NCI-H1930 (cell line): ENCODE data around the gene BHMT.
"Not testable (repeated sequence)": the region's sequence is repeated elsewhere in the genome, so short reads cannot be mapped to it uniquely, and the experiment has no call there.

Source experiments
- DNase-seq, 2 experiments: peaks; one replicate each; lab custom pipeline; 2025; lab: John Stamatoyannopoulos, UW

Gene BHMT

DNA sequence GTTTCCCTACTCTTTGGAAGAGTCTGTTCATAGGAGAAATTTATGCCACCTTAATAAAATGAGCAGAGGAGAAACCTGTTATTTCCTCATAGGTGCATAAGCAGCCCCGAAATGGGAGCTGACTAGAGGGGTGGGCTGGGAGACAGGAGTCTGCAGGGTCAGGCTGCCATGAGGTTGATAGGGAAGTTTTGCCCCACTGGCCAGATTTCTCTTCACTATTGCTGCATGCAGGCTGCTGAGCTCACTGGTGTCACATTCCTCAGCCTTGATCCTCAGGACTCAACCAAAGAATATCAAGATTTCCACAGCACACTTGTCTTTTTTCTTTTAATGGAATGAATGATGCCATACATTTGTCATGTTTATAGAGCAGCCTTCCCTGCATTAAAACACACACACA lies 60.7 kb downstream of the BHMT start:
- no peak for DNase-seq

DNA sequence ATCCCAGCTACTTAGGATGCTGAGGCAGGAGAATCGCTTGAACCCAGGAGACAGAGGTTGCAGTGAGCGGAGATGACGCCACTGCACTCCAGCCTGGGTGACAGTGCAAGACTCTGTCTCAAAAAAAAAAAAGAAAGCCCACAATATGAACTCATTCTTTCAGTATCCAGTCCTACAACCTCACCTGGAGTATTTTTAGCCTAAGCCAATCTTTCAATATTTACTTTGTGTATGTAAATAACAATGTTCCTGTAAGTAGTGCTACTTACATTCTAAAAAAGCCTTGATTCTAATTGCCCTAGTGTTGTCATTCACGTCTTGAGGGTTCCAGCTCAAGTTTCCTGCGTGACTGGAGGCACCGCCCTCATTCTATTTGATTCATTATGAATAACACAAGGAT lies 62.0 kb downstream of the BHMT start:
- DNase-seq, result no peak

DNA sequence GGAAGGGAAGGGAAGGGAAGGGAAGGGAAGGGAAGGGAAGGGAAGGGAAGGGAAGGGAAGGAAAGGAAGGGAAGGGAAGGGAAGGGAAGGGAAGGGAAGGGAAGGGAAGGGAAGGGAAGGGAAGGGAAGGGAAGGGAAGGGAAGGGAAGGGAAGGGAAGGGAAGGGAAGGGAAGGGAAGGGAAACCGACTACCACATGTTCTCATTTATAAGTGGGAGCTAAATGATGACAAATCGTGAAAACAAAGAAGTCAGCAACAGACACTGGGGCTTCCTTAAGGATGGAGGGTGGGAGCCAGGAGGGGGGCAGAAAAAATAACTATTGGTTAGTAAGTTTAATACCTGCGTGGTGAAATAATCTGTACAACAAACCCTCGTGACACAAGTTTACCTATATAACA lies 68.8 kb downstream of the BHMT start:
- DNase-seq, result not testable (repeated sequence)

- no peak for DNase-seq
Measured at GRCh38 chr5:79181419-79182022, 69.9 kb downstream of the BHMT start.
